BJ (cell line): ENCODE measurements around the gene OLIG3. TPM values are rescaled to one million over a fixed set of nuclear protein-coding genes. Genes with fewer than 3 reads are reported as not detected.

Experiments used
- CTCF ChIA-PET: fragments of 350-600 bp; formaldehyde crosslinking; extraction: SDS; loops from one replicate; lab custom pipeline; 2021; ENCODE audit warnings: antibody characterized with exemption, inconsistent platforms; lab: Yijun Ruan, JAX
- POLR2A ChIA-PET: fragments of 300-600 bp; sonication (Branson Sonifier 250); formaldehyde crosslinking; extraction: SDS; loops from one replicate; lab custom pipeline; 2021; ENCODE audit warnings: antibody characterized with exemption; lab: Charles Lee
- DNase-seq: peaks from one replicate; pipeline ENCODE4 v3.0.0-alpha.2; 2011; ENCODE audit warnings: low read depth
- H3K27me3 ChIP-seq: 2 replicates; pipeline ENCODE4 v1.6.0; 2011; ENCODE audit warnings: low read length; ENCODE audit not compliant: control insufficient read depth, insufficient read depth
- H3K36me3 ChIP-seq: 2 replicates; pipeline ENCODE4 v1.5.1; 2011; ENCODE audit warnings: low read length; ENCODE audit not compliant: control insufficient read depth, insufficient read depth
- H3K4me3 ChIP-seq: 2 replicates; pipeline ENCODE4 v1.5.1; 2011; ENCODE audit warnings: low read depth, mild to moderate bottlenecking, control low read depth, low read length
- polyA plus RNA-seq: library from polyadenylated mRNA; depleted of rRNA; stranded (reverse); fragments of >200 nt; gene quantifications from 2 replicates; pipeline ENCODE4 v1.2.3, GENCODE V29; 2011
- TF ChIP-seq, protein P1 (sequence below): IDR thresholded peaks from 2 replicates; pipeline ENCODE4 v1.5.1; 2011; ENCODE audit warnings: low read depth, mild to moderate bottlenecking, control low read depth, inconsistent platforms, low read length, moderate library complexity; ENCODE audit not compliant: insufficient read depth

The OLIG3 gene
- polyA plus RNA-seq, 1 experiment = not detected

DNA sequence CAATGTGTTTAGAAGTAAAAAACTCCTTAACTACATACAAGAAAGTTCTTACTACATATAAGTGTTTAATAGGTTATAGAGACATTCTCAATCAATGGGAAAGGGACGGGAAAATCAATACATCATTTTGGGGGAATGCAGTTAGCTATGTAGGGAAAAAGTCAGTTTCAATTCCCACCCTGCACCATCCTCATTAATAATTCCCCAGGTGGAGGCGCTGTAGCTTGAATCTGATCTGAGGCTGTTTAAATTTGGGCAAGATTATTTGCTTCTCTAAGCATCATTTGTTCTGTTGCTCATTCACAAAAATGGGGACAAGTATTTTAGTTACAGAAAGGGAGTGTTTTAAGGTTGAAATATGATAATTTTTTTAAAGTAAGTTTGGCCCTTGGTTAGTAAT, 19.1 kb downstream of the OLIG3 start:
- H3K36me3 ChIP-seq = no peaks in the 10 kb centered on the region
- CTCF ChIA-PET = no interaction called here
- DNase-seq = no peak
- TF ChIP-seq, protein P1, sequence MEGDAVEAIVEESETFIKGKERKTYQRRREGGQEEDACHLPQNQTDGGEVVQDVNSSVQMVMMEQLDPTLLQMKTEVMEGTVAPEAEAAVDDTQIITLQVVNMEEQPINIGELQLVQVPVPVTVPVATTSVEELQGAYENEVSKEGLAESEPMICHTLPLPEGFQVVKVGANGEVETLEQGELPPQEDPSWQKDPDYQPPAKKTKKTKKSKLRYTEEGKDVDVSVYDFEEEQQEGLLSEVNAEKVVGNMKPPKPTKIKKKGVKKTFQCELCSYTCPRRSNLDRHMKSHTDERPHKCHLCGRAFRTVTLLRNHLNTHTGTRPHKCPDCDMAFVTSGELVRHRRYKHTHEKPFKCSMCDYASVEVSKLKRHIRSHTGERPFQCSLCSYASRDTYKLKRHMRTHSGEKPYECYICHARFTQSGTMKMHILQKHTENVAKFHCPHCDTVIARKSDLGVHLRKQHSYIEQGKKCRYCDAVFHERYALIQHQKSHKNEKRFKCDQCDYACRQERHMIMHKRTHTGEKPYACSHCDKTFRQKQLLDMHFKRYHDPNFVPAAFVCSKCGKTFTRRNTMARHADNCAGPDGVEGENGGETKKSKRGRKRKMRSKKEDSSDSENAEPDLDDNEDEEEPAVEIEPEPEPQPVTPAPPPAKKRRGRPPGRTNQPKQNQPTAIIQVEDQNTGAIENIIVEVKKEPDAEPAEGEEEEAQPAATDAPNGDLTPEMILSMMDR = 0 out of 2 replicates have a peak, but pooled peaks have one; percentile 4
- H3K4me3 ChIP-seq = no peak overlapping the region
- POLR2A ChIA-PET = no interaction called here
- H3K27me3 ChIP-seq = 0 out of 2 replicates have a peak, but pooled peaks cover 1% of the 10 kb centered on the region

- 0 out of 2 replicates have a peak, but pooled peaks cover 1% of the 10 kb centered on the region for H3K27me3 ChIP-seq
- no peaks in the 10 kb centered on the region for H3K36me3 ChIP-seq
- CTCF ChIA-PET = no interaction called here
- POLR2A ChIA-PET = no interaction called here
- TF ChIP-seq, protein P1 = no peak
- DNase-seq = no peak
- H3K4me3 ChIP-seq = no peak overlapping the region
These were observed 20.6 kb downstream of the OLIG3 start for GRCh38 chr6:137473598-137473997.

GRCh38 chr6:137472641-137473137, 21.5 kb downstream of the OLIG3 start:
- ChIA-PET POLR2A (no interaction called here), CTCF (no interaction called here)
- Histone ChIP-seq H3K4me3 (no peak overlapping the region), H3K27me3 (0 out of 2 replicates have a peak, but pooled peaks cover 1% of the 10 kb centered on the region), H3K36me3 (no peaks in the 10 kb centered on the region)
- no peak for DNase-seq
- TF ChIP-seq, protein P1 = no peak

DNA sequence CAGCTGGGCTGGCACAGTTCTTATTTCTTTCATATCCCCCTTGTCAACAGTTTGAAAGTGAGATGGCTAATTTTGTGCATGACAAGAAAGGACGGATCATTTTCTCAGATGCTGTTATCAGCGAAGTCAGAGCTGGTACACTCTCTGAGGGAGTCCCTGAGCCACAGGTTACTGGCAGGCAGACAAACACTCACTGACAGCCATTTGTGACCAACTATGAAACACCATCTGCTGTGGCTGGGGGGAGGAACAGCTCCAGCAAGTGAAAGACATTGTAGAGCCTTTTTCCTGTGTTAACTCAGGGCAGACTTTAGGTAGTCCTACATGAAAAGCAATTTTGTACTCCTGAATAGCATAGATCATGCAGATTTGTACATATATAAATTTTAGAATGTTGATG, 22.2 kb downstream of the OLIG3 start:
- ChIA-PET POLR2A (no interaction called here), CTCF (no interaction called here)
- 0 out of 2 replicates have a peak, but pooled peaks cover 1% of the 10 kb centered on the region for H3K27me3 ChIP-seq
- no peaks in the 10 kb centered on the region for H3K36me3 ChIP-seq
- no peak overlapping the region for H3K4me3 ChIP-seq
- TF ChIP-seq, protein P1 = no peak
- DNase-seq = no peak

DNA sequence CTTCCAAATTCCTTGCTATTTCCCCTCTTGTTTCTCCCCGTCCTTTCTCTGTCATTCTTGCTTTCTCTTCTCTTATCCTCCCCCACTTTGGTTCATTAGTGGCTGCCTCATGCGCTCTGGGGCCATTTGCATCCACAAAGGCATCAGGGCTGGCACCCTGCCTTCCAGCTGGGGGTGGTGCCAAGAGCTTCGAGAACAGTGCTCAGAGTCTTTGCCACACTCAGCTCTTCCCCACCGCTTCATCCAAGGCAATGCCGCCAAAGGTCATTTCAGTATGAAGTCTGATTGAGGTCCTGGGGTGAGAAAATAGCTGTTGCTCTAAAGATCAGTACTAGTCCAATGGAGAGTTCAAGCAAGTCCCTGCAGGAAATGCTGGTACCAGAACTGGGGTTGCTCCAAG, 22.7 kb downstream of the OLIG3 start:
- TF ChIP-seq, protein P1 = no peak
- Histone ChIP-seq H3K27me3 (0 out of 2 replicates have a peak, but pooled peaks cover 1% of the 10 kb centered on the region), H3K4me3 (no peak overlapping the region), H3K36me3 (no peaks in the 10 kb centered on the region)
- CTCF ChIA-PET = interaction anchor here (0.7 kb wide), 1 partner anchor 9 kb away, joined by 3 read pairs; no protein-coding TSS in a partner anchor
- no peak for DNase-seq
- POLR2A ChIA-PET = no interaction called here
